Medulla oblongata (tissue), 1 donor: ENCODE measurements around the gene KCNQ2.

Experiments used
- DNase-seq: peaks from one replicate; pipeline ENCODE4 v3.0.0-alpha.2; 2015; ENCODE audit errors: extremely low spot score

KCNQ2 gene

DNA sequence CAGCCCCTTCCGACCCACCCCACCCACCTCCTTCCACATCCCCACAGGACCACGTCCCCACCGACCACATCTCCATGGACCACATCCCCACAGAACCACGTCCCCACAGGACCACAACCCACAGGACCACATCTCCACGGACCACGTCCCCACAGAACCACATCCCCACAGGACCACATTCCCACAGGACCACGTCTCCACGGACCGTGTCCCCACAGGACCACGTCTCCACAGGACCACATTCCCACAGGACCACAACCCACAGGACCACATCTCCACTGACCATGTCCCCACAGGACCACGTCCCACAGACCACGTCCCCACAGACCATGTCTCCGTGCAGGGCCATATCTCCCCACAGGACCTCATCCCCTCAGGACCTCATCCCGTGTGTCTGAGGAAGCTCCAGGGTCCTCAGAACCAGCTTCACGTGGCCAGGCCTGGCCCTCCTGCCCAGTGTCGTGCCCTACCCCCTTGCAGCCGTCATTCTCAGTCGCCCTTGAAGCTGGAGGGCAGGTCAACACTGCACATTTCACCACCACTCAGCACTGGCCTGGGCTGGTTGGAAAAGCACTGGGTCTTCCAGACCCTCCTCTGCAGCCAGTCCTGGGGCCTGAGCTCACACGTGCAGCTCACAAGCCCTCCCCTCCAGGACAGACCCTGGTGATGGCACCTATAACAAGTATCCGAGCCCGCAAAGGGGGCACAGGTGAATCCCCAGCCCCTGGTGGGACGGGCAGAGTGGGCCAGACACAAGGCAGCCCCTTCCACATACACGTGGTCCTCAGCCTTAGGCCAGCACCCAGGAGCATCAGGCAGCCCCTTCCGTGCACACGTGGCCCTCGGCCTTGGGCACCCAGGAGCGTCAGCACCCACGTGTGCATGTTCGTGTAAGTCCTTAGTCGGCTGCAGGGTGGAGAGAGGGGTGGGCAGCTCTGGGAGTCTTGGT is 115.2 kb downstream of the KCNQ2 start:
- DNase-seq = no peak

GRCh38 chr20:63356511-63356910 is 115.9 kb downstream of the KCNQ2 start:
- DNase-seq = no peak

DNA sequence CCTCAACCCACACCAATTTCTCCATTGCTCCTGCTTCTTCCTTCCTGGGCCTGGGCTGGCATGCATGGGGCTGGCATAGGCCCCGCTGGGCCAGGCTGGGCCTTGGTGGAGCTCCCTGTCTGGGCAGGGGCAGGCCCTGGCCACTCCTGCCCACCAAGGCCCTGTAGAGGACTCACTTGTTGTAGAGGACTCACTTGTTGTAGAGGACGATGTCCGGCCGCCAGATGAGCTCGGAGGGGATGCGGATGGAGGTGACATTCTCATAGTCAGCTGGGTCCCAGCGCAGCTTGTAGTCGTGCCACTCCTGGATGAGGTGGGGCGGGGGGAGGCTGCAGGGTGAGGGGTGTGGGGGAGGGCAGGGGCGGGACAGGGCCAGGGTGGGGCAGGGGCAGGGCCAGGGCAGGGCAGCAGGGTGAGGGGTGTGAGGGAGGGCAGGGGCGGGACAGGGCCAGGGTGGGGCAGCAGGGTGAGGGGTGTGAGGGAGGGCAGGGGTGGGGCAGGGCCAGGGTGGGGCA is 116.6 kb downstream of the KCNQ2 start:
- DNase-seq = no peak

GRCh38 chr20:63354636-63355350 is 117.7 kb downstream of the KCNQ2 start:
- DNase-seq = no peak

DNA sequence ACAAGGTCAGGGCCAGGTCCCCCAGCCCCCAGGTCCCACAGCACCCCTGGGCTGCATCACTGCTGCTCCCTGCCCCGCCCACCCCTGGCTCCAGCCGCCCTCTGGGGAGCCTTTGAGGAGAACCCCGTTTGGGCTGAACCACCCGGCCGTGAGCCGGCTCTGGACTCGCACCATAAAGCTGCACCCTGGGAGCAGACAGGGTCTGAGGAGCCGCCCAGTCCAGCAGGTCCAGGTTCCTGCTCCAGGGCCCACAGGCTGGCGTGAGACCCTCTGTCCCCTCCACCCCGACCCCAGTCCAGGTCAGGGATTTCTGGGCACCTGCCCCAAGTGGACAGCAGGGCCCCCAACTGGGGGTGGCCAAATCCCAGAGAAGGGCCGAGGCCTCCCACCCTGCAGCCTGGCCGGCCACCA is 119.6 kb downstream of the KCNQ2 start:
- no peak for DNase-seq

DNA sequence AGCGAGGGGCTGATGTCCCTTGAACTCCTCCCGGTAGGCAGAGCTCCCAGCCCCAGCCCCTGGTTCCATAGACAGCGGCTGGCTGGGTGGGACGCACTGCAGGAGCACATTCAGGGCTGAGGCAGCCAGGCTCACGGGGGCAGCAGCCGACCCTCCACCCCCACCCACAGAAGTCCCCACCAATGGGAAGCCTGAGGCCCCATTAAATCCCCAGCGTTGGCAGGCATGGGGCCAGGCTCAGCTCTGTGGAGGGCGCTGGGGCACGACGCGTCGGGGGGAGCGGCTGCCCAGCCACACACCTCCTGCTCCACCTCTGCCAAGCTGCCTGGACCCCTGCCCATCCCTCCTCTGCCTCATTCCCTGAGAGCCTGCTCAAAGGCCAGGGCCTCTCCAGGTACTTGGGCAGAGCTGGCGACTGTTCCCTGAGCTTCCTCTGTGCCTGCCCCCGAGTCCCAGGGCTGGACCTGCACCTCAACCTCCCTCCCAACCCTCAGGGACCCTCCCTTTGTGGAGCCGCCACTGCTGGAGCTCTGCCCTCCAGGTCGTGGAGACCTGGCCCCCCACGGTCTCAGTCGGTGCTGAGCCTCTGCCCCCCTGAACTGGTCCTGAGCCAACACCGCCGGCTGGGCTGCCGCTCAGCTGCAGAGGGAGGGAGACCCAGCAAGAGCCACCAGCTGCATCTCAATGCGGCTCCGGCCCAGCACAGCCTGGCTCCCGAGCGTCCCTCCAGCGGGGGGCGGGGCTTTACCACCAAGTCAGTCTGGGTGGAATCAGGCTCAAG is 120.5 kb downstream of the KCNQ2 start:
- DNase-seq = peak; percentile 77

- no peak for DNase-seq
Observed at GRCh38 chr20:63351326-63351700, 121.1 kb downstream of the KCNQ2 start.

DNA sequence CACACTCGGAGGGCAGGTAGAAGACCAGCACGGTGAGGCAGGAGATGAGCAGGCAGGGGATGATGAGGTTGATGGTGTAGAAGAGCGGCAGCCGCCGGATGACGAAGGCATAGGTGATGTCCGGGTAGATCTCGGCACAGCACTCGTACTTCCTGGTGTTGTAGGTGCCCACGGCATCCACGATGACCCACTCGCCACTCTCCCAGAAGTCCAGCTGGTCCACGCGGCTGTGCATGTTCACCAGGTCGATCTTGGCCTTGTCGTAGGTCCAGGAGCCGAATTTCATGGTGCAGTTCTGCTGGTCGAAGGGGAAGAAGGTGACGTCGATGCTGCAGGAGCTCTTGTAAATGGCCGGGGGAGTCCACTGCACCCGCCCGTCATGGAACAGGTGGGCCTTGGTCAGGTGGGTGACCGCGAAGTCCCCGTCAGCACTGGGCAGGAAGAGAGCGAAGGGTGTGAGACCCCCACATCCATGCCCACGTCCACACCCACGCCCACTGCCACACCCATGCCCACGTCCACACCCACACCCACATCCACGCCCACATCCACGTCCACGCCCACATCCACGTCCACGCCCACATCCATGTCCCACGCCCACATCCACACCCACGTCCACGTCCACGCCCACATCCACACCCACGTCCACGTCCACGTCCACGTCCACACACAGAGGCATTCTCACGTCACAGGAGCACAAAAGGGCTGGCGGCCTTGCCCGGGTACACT is 121.7 kb downstream of the KCNQ2 start:
- no peak for DNase-seq
